ENCODE measurements around the gene VPS8. TPM values are rescaled to one million over a fixed set of nuclear protein-coding genes. Genes with fewer than 3 reads are reported as not detected.

Gene VPS8
- polyA plus RNA-seq, 2 of the 4 experiments (the other 2 are of a cell fraction), result 10.3 to 30.1 TPM

DNA sequence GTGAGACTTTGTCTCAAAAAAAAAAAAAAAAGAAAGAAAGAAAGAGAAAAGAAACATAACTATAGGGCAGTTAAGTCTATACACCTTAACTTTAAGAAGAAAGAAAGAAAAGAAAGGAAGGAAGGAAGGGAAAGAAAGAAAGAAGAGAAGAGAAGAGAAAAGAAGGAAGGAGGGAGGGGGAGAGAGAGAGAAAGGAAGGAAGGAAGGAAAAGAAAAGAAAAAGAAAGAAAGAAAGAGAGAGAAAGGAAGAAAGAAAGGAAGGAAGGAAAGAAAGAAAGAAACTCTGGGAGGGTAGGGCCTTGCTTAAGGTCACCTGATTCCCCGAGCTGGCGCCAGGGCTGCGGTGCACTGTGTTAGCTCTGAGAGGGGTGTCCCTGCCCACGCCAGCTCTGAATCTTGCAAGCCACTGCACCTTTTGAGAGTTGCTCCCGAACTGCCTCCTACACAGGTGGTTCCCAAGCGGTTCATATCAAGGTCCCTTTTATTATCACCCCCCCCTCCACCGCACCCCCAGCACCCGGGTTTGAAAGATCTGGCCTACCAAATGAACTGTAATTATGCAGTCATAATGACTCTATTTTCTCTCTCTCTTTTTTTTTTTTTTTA lies 39.2 kb upstream of the VPS8 start (continued):
- TF ChIP-seq, protein P1, sequence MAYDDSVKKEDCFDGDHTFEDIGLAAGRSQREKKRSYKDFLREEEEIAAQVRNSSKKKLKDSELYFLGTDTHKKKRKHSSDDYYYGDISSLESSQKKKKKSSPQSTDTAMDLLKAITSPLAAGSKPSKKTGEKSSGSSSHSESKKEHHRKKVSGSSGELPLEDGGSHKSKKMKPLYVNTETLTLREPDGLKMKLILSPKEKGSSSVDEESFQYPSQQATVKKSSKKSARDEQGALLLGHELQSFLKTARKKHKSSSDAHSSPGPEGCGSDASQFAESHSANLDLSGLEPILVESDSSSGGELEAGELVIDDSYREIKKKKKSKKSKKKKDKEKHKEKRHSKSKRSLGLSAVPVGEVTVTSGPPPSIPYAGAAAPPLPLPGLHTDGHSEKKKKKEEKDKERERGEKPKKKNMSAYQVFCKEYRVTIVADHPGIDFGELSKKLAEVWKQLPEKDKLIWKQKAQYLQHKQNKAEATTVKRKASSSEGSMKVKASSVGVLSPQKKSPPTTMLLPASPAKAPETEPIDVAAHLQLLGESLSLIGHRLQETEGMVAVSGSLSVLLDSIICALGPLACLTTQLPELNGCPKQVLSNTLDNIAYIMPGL (CRISPR knock-in tag; IDR thresholded peaks at IDR 0.05; ENCODE audit: borderline replicate concordance), result no peak
- TF ChIP-seq ZFP36 (IDR thresholded peaks at IDR 0.05; ENCODE audit: borderline replicate concordance, partially characterized antibody) (no peak), HDAC2 (IDR thresholded peaks at IDR 0.05) (no peak), FOXS1 (CRISPR knock-in tag; IDR thresholded peaks at IDR 0.05) (no peak), RARB (CRISPR knock-in tag; IDR thresholded peaks at IDR 0.05) (no peak)
- TF ChIP-seq, protein P2, sequence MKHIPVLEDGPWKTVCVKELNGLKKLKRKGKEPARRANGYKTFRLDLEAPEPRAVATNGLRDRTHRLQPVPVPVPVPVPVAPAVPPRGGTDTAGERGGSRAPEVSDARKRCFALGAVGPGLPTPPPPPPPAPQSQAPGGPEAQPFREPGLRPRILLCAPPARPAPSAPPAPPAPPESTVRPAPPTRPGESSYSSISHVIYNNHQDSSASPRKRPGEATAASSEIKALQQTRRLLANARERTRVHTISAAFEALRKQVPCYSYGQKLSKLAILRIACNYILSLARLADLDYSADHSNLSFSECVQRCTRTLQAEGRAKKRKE (CRISPR knock-in tag; IDR thresholded peaks at IDR 0.05; ENCODE audit: low read depth), result no peak
- TF ChIP-seq, protein P3, sequence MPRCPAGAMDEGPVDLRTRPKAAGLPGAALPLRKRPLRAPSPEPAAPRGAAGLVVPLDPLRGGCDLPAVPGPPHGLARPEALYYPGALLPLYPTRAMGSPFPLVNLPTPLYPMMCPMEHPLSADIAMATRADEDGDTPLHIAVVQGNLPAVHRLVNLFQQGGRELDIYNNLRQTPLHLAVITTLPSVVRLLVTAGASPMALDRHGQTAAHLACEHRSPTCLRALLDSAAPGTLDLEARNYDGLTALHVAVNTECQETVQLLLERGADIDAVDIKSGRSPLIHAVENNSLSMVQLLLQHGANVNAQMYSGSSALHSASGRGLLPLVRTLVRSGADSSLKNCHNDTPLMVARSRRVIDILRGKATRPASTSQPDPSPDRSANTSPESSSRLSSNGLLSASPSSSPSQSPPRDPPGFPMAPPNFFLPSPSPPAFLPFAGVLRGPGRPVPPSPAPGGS (IDR thresholded peaks at IDR 0.05), result no peak
- TF ChIP-seq, protein P4, sequence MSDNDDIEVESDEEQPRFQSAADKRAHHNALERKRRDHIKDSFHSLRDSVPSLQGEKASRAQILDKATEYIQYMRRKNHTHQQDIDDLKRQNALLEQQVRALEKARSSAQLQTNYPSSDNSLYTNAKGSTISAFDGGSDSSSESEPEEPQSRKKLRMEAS (IDR thresholded peaks at IDR 0.05), result no peak

DNA sequence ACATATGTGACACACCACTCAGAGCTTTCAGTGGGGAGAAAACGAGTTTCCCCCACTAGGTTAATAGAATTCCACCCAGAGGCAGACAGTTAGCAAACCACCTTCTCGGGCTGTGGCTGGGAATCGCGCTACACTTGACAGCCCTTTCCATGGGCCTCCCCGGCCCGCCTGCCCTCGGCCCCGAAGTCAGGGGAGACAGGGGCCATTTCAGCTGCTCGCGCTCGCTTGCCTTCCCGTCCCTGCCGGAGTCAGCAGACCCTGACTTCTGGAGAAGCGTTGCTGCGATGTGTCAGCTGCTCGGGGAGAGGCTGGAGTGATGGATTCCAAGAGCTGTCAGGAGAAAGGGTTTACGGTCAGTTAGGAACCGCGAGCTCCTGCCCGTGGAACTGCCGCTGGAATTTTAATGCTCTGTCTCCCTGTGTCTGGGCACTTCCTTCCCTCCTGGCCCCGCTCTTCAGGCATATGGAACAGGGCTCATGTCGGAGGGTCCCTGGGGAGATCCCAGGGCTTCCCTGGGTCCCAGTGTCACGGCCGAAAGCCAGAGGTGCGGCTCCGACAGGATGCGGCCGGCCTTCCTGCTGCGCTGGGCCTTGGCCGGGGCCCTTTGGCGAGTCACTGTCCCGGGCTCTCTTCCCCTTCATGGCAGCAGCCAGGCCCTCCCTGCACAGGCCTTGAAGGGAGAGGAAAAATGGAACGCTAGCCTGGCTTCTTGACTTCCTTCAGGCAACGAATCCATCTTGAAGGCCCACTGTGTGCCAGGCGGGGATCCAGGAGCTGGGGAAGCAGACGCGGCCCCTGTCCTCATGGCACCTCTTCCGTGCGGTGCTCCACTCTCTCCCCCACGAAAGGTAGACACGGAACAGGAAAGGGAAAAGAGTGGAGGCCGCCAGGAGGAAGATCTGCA lies 38.4 kb upstream of the VPS8 start:
- DNase-seq (ENCODE audit: low read depth in 1 of 2, low spot score in 1 of 2), result no peak
- WGBS (ENCODE audit: missing lambda C conversion rate), result 74% methylated on average over 18 of the region's 43 CpGs
- no peaks in the 10 kb centered on the region for H3K4me1 ChIP-seq
- H3K27ac ChIP-seq, result no peak overlapping the region
- H3K4me3 ChIP-seq, result no peak overlapping the region
- CTCF ChIA-PET, result interaction anchor here (1.3 kb wide), 1 partner anchor 11 kb away, joined by 3 read pairs; no protein-coding TSS in a partner anchor
- TF ChIP-seq ZFP36 (IDR thresholded peaks at IDR 0.05; ENCODE audit: borderline replicate concordance, partially characterized antibody) (no peak), RCOR1 (IDR thresholded peaks at IDR 0.05; ENCODE audit: low read depth, low read length) (no peak), KDM1A (IDR thresholded peaks at IDR 0.05; ENCODE audit: low read depth) (no peak), HOXB13 (CRISPR knock-in tag; IDR thresholded peaks at IDR 0.05; ENCODE audit: low read depth) (no peak), FOSL2 (IDR thresholded peaks at IDR 0.05) (no peak), FOSL2 (CRISPR knock-in tag; IDR thresholded peaks at IDR 0.05) (no peak), HEYL (CRISPR knock-in tag; IDR thresholded peaks at IDR 0.05) (no peak), HDAC2 (IDR thresholded peaks at IDR 0.05) (no peak), CEBPB (IDR thresholded peaks at IDR 0.05) (no peak), FOXS1 (CRISPR knock-in tag; IDR thresholded peaks at IDR 0.05) (no peak), EHF (CRISPR knock-in tag; IDR thresholded peaks at IDR 0.05) (no peak), JUN (IDR thresholded peaks at IDR 0.05) (no peak), MAFK (IDR thresholded peaks at IDR 0.05; ENCODE audit: partially characterized antibody) (no peak), HOXA7 (CRISPR knock-in tag; IDR thresholded peaks at IDR 0.05) (no peak)
- TF ChIP-seq, protein P5, sequence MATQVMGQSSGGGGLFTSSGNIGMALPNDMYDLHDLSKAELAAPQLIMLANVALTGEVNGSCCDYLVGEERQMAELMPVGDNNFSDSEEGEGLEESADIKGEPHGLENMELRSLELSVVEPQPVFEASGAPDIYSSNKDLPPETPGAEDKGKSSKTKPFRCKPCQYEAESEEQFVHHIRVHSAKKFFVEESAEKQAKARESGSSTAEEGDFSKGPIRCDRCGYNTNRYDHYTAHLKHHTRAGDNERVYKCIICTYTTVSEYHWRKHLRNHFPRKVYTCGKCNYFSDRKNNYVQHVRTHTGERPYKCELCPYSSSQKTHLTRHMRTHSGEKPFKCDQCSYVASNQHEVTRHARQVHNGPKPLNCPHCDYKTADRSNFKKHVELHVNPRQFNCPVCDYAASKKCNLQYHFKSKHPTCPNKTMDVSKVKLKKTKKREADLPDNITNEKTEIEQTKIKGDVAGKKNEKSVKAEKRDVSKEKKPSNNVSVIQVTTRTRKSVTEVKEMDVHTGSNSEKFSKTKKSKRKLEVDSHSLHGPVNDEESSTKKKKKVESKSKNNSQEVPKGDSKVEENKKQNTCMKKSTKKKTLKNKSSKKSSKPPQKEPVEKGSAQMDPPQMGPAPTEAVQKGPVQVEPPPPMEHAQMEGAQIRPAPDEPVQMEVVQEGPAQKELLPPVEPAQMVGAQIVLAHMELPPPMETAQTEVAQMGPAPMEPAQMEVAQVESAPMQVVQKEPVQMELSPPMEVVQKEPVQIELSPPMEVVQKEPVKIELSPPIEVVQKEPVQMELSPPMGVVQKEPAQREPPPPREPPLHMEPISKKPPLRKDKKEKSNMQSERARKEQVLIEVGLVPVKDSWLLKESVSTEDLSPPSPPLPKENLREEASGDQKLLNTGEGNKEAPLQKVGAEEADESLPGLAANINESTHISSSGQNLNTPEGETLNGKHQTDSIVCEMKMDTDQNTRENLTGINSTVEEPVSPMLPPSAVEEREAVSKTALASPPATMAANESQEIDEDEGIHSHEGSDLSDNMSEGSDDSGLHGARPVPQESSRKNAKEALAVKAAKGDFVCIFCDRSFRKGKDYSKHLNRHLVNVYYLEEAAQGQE (IDR thresholded peaks at IDR 0.05), result no peak
- TF ChIP-seq, protein P6, sequence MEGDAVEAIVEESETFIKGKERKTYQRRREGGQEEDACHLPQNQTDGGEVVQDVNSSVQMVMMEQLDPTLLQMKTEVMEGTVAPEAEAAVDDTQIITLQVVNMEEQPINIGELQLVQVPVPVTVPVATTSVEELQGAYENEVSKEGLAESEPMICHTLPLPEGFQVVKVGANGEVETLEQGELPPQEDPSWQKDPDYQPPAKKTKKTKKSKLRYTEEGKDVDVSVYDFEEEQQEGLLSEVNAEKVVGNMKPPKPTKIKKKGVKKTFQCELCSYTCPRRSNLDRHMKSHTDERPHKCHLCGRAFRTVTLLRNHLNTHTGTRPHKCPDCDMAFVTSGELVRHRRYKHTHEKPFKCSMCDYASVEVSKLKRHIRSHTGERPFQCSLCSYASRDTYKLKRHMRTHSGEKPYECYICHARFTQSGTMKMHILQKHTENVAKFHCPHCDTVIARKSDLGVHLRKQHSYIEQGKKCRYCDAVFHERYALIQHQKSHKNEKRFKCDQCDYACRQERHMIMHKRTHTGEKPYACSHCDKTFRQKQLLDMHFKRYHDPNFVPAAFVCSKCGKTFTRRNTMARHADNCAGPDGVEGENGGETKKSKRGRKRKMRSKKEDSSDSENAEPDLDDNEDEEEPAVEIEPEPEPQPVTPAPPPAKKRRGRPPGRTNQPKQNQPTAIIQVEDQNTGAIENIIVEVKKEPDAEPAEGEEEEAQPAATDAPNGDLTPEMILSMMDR (IDR thresholded peaks at IDR 0.05), result no peak
- H3K4me2 ChIP-seq, result no peak overlapping the region
- no peak for FAIRE-seq
- POLR2A ChIA-PET, result interaction anchor here (0.6 kb wide), 1 partner anchor 388 kb away, joined by 5 read pairs; no protein-coding TSS in a partner anchor
- ATAC-seq, result no peak
- H3K9me3 ChIP-seq, result no peaks in the 10 kb centered on the region

All from A549 (cell line).